B cell (primary cell): ENCODE measurements around the gene ZSCAN32. TPM values are rescaled to one million over a fixed set of nuclear protein-coding genes. Genes with fewer than 3 reads are reported as not detected.

Source experiments
- ATAC-seq: fragments of 200-7000 bp; cut with Tn5 transposase; one replicate; pipeline ENCODE4 v1.10.0; 2021; ENCODE audit warnings: low read depth, mild to moderate bottlenecking, moderate number of reproducible peaks, moderate library complexity
- CTCF ChIA-PET: fragments of 350-600 bp; sonication (Branson Sonifier 250); formaldehyde crosslinking; loops from one replicate; lab custom pipeline; 2021; ENCODE audit warnings: antibody characterized with exemption, inconsistent platforms; lab: Charles Lee
- POLR2A ChIA-PET: fragments of 350-600 bp; sonication (Branson Sonifier 250); formaldehyde crosslinking; loops from one replicate; lab custom pipeline; 2021; ENCODE audit warnings: antibody characterized with exemption; lab: Charles Lee
- DNase-seq: peaks from one replicate; pipeline ENCODE4 v3.0.0; 2013
- H2AFZ ChIP-seq: 2 replicates; pipeline ENCODE4 v1.6.1; 2012; ENCODE audit warnings: mild to moderate bottlenecking, low read depth, low read length; ENCODE audit not compliant: insufficient read depth, poor library complexity, severe bottlenecking
- H3K27ac ChIP-seq, 2 donors: 1 replicate in 1 of 2; 2 replicates in 1 of 2; pipeline ENCODE4 v1.5.1; 2012 to 2013; ENCODE audit warnings: low read length in 2 of 2, mild to moderate bottlenecking in 2 of 2, moderate library complexity in 1 of 2
- H3K27me3 ChIP-seq, 4 experiments: fragments of 200-600 bp in 1 of 4; sonication (generic) in 1 of 4; replicated peaks in 1 of 4; 1 replicate in 2 of 4; 2 replicates in 2 of 4; pipeline versions ENCODE4 v1.6.1 to v1.7.0; 2013 to 2016; ENCODE audit warnings: low read length in 3 of 4, mild to moderate bottlenecking in 2 of 4, mixed read lengths in 1 of 4, moderate library complexity in 1 of 4; ENCODE audit not compliant: insufficient read depth in 4 of 4, control insufficient read depth in 3 of 4; ENCODE audit errors: control extremely low read depth in 1 of 4
- H3K36me3 ChIP-seq, 2 experiments: replicated peaks in 1 of 2; 1 replicate in 1 of 2; 2 replicates in 1 of 2; pipeline versions ENCODE4 v1.6.1 to v1.7.1; 2013; ENCODE audit warnings: low read length in 1 of 2; ENCODE audit not compliant: insufficient read depth in 2 of 2, control insufficient read depth in 1 of 2; ENCODE audit errors: control extremely low read depth in 1 of 2, extremely low read depth in 1 of 2
- H3K4me1 ChIP-seq, 2 donors: fragments of 200-600 bp in 1 of 2; sonication (generic) in 1 of 2; 1 replicate in 1 of 2; 2 replicates in 1 of 2; pipeline versions ENCODE4 v1.5.1 to v1.6.1; 2013 to 2017; ENCODE audit warnings: low read length in 2 of 2; ENCODE audit not compliant: control insufficient read depth in 2 of 2, insufficient read depth in 2 of 2
- H3K4me2 ChIP-seq: replicated peaks from 2 replicates; pipeline ENCODE3; 2012; ENCODE audit warnings: mild to moderate bottlenecking, low read depth, low read length; ENCODE audit not compliant: poor library complexity, severe bottlenecking
- H3K4me3 ChIP-seq, 5 experiments: fragments of 200-600 bp in 1 of 5; sonication (generic) in 1 of 5; 1 replicate in 3 of 5; 2 replicates in 2 of 5; pipeline versions ENCODE4 v1.5.1 to v1.7.0; 2011 to 2016; ENCODE audit warnings: low read length in 4 of 5, mild to moderate bottlenecking in 4 of 5, low read depth in 2 of 5, control low read depth in 1 of 5, moderate library complexity in 1 of 5; ENCODE audit not compliant: insufficient read depth in 1 of 5; ENCODE audit errors: control extremely low read depth in 1 of 5, extremely low read depth in 1 of 5
- H3K79me2 ChIP-seq: fragments of 200-600 bp; sonication (generic); one replicate; pipeline ENCODE4 v1.6.0; 2016; ENCODE audit warnings: low read length; ENCODE audit not compliant: control insufficient read depth, insufficient read depth
- H3K9ac ChIP-seq: fragments of 200-600 bp; sonication (generic); 2 replicates; pipeline ENCODE4 v1.6.1; 2017; ENCODE audit warnings: mild to moderate bottlenecking, low read length, moderate library complexity
- H3K9me3 ChIP-seq, 3 donors: one replicate each; pipeline versions ENCODE4 v1.6.1 to v1.7.1; 2013; ENCODE audit warnings: low read length in 2 of 3; ENCODE audit not compliant: control insufficient read depth in 2 of 3, insufficient read depth in 1 of 3; ENCODE audit errors: control extremely low read depth in 1 of 3
- H4K20me1 ChIP-seq: 2 replicates; pipeline ENCODE4 v1.6.0; 2012; ENCODE audit warnings: mild to moderate bottlenecking, low read length; ENCODE audit not compliant: insufficient read depth, control insufficient read depth, poor library complexity, severe bottlenecking
- H3K27ac Mint-ChIP-seq: one replicate; pipeline ENCODE4 v1.8.0; 2021; ENCODE audit warnings: mixed read lengths
- H3K27me3 Mint-ChIP-seq: one replicate; pipeline ENCODE4 v1.8.0; 2021; ENCODE audit warnings: mixed read lengths
- H3K4me1 Mint-ChIP-seq: one replicate; pipeline ENCODE4 v1.8.0; 2021; ENCODE audit warnings: mixed read lengths
- H3K4me3 Mint-ChIP-seq: one replicate; pipeline ENCODE4 v1.8.0; 2021; ENCODE audit warnings: mixed read lengths
- H3K9me3 Mint-ChIP-seq: one replicate; pipeline ENCODE4 v1.8.0; 2022; ENCODE audit warnings: mixed read lengths; ENCODE audit not compliant: insufficient read depth
- CTCF ChIP-seq: fragments of 200-600 bp; IDR thresholded peaks from one replicate; pipeline ENCODE4 v1.8.0; 2022; ENCODE audit warnings: antibody characterized with exemption, mild to moderate bottlenecking
- EZH2 ChIP-seq: IDR thresholded peaks from 2 replicates; pipeline ENCODE4 v1.6.1; 2012; ENCODE audit warnings: borderline replicate concordance, low read depth, mild to moderate bottlenecking, moderate library complexity, low read length; ENCODE audit not compliant: insufficient read depth, poor library complexity, severe bottlenecking
- WGBS: methylation state at CpG from one replicate; pipeline ENCODE4 v1.1.5; 2013; ENCODE audit warnings: missing lambda C conversion rate; ENCODE audit not compliant: insufficient coverage; 5-methylcytosine and 5-hydroxymethylcytosine counted together
- intact Hi-C: fragments of 100-400 bp; cut with micrococcal nuclease; formaldehyde crosslinking; loops from one replicate; pipeline ENCODE4 v1.10.0; 2022
- polyA plus RNA-seq: library from polyadenylated mRNA; depleted of rRNA; stranded (reverse); fragments of >200 nt; gene quantifications from 2 replicates; pipeline ENCODE4 v1.2.3, GENCODE V29; 2012
- total RNA-seq, 2 donors: library from RNA; stranded (reverse); fragments of 120-200 nt in 1 of 2; gene quantifications; 1 replicate in 1 of 2; 2 replicates in 1 of 2; pipeline versions ENCODE4 v1.2.3 to v1.2.4, GENCODE V29; 2013 to 2022

Gene ZSCAN32
- total and polyA plus RNA-seq, 2 donors (not counting 1 experiment from before 2014, with no cell fraction given), result 16.3 to 25.9 TPM

DNA sequence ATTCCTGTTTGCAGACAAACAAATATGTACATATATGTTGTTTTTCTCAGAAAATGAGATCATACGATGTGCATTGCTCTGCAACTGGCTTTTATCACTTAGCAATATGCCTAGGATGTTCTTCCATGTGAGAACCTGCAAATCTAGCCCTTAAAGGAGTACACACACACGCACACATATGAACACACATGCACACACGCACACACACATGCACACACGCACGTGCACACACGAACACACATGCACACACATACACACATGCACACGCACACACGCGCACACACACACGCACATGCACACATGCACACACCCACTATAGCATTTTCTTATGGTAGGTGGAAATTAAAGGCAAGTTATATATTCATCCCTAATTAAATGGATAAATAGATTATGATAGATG lies 53.2 kb downstream of the ZSCAN32 start:
- intact Hi-C loops, result no loop called here
- H3K4me3 ChIP-seq, result no peak overlapping the region
- no peaks in the 10 kb centered on the region for H3K4me1 Mint-ChIP-seq
- WGBS, result no CpG with 5 or more reads among the region's 10 CpGs
- H3K4me1 ChIP-seq, result no peaks in the 10 kb centered on the region
- H3K9me3 Mint-ChIP-seq, result no peaks in the 10 kb centered on the region
- TF ChIP-seq CTCF (no peak), EZH2 (no peak)
- no peak overlapping the region for H3K9ac ChIP-seq
- H4K20me1 ChIP-seq, result no peaks in the 10 kb centered on the region
- H3K9me3 ChIP-seq, result peaks cover 0 to 3% (median 2%) of the 10 kb centered on the region in 3 donors
- H3K27ac Mint-ChIP-seq, result no peak overlapping the region
- no peak overlapping the region for H3K4me3 Mint-ChIP-seq
- no peaks in the 10 kb centered on the region for H3K36me3 ChIP-seq
- ChIA-PET CTCF (no interaction called here), POLR2A (no interaction called here)
- no peak overlapping the region for H3K4me2 ChIP-seq
- H2AFZ ChIP-seq, result no peak overlapping the region
- no peaks in the 10 kb centered on the region for H3K27me3 ChIP-seq
- no peaks in the 10 kb centered on the region for H3K27me3 Mint-ChIP-seq
- DNase-seq (no peak), ATAC-seq (no peak)
- H3K27ac ChIP-seq, result no peak overlapping the region
- H3K79me2 ChIP-seq, result no peaks in the 10 kb centered on the region

GRCh38 chr16:3346041-3346440 lies 54.8 kb downstream of the ZSCAN32 start:
- TF ChIP-seq EZH2 (no peak), CTCF (no peak)
- H2AFZ ChIP-seq, result no peak overlapping the region
- no peak overlapping the region for H3K9ac ChIP-seq
- Mint-ChIP-seq H3K4me1 (no peaks in the 10 kb centered on the region), H3K27ac (no peak overlapping the region), H3K4me3 (no peak overlapping the region), H3K9me3 (no peaks in the 10 kb centered on the region), H3K27me3 (no peaks in the 10 kb centered on the region)
- H3K4me1 ChIP-seq, result no peaks in the 10 kb centered on the region
- H3K4me2 ChIP-seq, result no peak overlapping the region
- peaks cover 0 to 6% (median 2%) of the 10 kb centered on the region in 3 donors for H3K9me3 ChIP-seq
- no peaks in the 10 kb centered on the region for H4K20me1 ChIP-seq
- H3K27me3 ChIP-seq, result no peaks in the 10 kb centered on the region
- WGBS, result 88% methylated on average over 1 of the region's 2 CpGs
- no peaks in the 10 kb centered on the region for H3K36me3 ChIP-seq
- DNase-seq (no peak), ATAC-seq (no peak)
- ChIA-PET POLR2A (no interaction called here), CTCF (no interaction called here)
- no peaks in the 10 kb centered on the region for H3K79me2 ChIP-seq
- intact Hi-C loops, result no loop called here
- no peak overlapping the region for H3K27ac ChIP-seq
- no peak overlapping the region for H3K4me3 ChIP-seq

Other genes starting within 250 kb of the ZSCAN32 start
- gene OR1F1, start 212.8 kb downstream of the ZSCAN32 start, total RNA-seq, result not detected in 2 replicates
- gene OR1F1, start 212.8 kb downstream of the ZSCAN32 start, polyA plus RNA-seq, result not detected in 2 replicates
- 16.1 and 20.1 TPM in 2 replicates for gene ZNF200, start 165.8 kb downstream of the ZSCAN32 start, total RNA-seq
- gene ZNF200, start 165.8 kb downstream of the ZSCAN32 start, polyA plus RNA-seq, result 2.4 and 2.7 TPM in 2 replicates
- gene MEFV, start 144.4 kb downstream of the ZSCAN32 start, total RNA-seq, result 0.10 and 0.25 TPM in 2 replicates
- gene MEFV, start 144.4 kb downstream of the ZSCAN32 start, polyA plus RNA-seq, result 0.24 and 0.29 TPM in 2 replicates
- gene ZNF263, start 117.5 kb downstream of the ZSCAN32 start, total RNA-seq, result 43.0 and 46.0 TPM in 2 replicates
- 21.4 and 24.7 TPM in 2 replicates for gene ZNF263, start 117.5 kb downstream of the ZSCAN32 start, polyA plus RNA-seq
- gene TIGD7, start 95.6 kb downstream of the ZSCAN32 start, total RNA-seq, result 12.8 and 15.7 TPM in 2 replicates
- 3.1 and 4.5 TPM in 2 replicates for gene TIGD7, start 95.6 kb downstream of the ZSCAN32 start, polyA plus RNA-seq
- 111 and 118 TPM in 2 replicates for gene ZNF75A, start 95.5 kb downstream of the ZSCAN32 start, total RNA-seq
- gene ZNF75A, start 95.5 kb downstream of the ZSCAN32 start, polyA plus RNA-seq, result 31.4 and 33.6 TPM in 2 replicates
- 0.67 and 1.4 TPM in 2 replicates for gene OR2C1, start 45.1 kb downstream of the ZSCAN32 start, total RNA-seq
- gene OR2C1, start 45.1 kb downstream of the ZSCAN32 start, polyA plus RNA-seq, result 0.52 and 0.91 TPM in 2 replicates
- 12.7 and 13.3 TPM in 2 replicates for gene ZNF174, start 211 bp upstream of the ZSCAN32 start, total RNA-seq
- gene ZNF174, start 211 bp upstream of the ZSCAN32 start, polyA plus RNA-seq, result 3.1 and 6.7 TPM in 2 replicates
- 4.6 and 5.0 TPM in 2 replicates for gene ZNF597, start 42.5 kb upstream of the ZSCAN32 start, total RNA-seq
- 1.3 TPM in 2 replicates for gene ZNF597, start 42.5 kb upstream of the ZSCAN32 start, polyA plus RNA-seq
- 50.9 and 52.9 TPM in 2 replicates for gene NAA60, start 42.7 kb upstream of the ZSCAN32 start, total RNA-seq
- gene NAA60, start 42.7 kb upstream of the ZSCAN32 start, polyA plus RNA-seq, result 31.9 and 54.3 TPM in 2 replicates
- not detected in 2 replicates for gene C16orf90, start 94.5 kb upstream of the ZSCAN32 start, total RNA-seq
- not detected in 2 replicates for gene C16orf90, start 94.5 kb upstream of the ZSCAN32 start, polyA plus RNA-seq
- gene CLUAP1, start 100.0 kb upstream of the ZSCAN32 start, total RNA-seq, result 12.2 and 14.7 TPM in 2 replicates
- 1.0 and 3.2 TPM in 2 replicates for gene CLUAP1, start 100.0 kb upstream of the ZSCAN32 start, polyA plus RNA-seq
- 35.7 and 39.6 TPM in 2 replicates for gene NLRC3, start 176.4 kb upstream of the ZSCAN32 start, total RNA-seq
- 28.8 and 29.3 TPM in 2 replicates for gene NLRC3, start 176.4 kb upstream of the ZSCAN32 start, polyA plus RNA-seq
- 13.3 and 14.4 TPM in 2 replicates for gene SLX4, start 210.6 kb upstream of the ZSCAN32 start, total RNA-seq
- 5.2 and 5.4 TPM in 2 replicates for gene SLX4, start 210.6 kb upstream of the ZSCAN32 start, polyA plus RNA-seq